ENCODE results near the gene PDZRN3.

DNA sequence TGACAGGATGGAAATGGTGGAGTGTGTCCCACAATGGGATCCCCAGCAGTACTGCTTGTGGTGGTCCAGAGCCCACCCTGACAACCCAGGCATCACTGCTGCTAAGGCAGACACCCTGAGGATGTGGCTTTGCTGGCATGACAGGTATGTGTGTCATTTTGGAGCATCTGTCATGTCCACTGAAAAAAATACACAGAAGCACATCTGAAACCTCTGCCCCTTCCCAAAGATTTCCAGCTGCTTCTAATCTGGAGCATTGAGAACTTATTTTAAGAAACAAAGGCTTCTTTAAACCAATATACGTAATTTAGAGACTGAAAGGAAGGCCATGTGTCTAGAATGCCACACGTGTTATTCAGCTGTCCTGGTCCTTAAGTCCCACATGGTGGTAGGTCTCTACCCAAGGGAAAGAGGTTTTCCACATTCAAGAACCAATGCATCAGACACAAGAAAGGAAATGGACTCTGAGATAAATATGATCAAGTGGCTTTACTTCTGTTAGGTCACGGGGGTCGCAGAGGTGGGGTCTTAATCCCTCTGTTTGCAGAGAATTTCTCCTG is 88.3 kb downstream of the PDZRN3 start:
- TF ChIP-seq, protein P1, sequence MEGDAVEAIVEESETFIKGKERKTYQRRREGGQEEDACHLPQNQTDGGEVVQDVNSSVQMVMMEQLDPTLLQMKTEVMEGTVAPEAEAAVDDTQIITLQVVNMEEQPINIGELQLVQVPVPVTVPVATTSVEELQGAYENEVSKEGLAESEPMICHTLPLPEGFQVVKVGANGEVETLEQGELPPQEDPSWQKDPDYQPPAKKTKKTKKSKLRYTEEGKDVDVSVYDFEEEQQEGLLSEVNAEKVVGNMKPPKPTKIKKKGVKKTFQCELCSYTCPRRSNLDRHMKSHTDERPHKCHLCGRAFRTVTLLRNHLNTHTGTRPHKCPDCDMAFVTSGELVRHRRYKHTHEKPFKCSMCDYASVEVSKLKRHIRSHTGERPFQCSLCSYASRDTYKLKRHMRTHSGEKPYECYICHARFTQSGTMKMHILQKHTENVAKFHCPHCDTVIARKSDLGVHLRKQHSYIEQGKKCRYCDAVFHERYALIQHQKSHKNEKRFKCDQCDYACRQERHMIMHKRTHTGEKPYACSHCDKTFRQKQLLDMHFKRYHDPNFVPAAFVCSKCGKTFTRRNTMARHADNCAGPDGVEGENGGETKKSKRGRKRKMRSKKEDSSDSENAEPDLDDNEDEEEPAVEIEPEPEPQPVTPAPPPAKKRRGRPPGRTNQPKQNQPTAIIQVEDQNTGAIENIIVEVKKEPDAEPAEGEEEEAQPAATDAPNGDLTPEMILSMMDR (IDR thresholded peaks at IDR 0.05) = no peak
- TF ChIP-seq POLR2AphosphoS5 (IDR thresholded peaks at IDR 0.05; ENCODE audit: low read depth, low read length) = no peak
- TF ChIP-seq, protein P2, sequence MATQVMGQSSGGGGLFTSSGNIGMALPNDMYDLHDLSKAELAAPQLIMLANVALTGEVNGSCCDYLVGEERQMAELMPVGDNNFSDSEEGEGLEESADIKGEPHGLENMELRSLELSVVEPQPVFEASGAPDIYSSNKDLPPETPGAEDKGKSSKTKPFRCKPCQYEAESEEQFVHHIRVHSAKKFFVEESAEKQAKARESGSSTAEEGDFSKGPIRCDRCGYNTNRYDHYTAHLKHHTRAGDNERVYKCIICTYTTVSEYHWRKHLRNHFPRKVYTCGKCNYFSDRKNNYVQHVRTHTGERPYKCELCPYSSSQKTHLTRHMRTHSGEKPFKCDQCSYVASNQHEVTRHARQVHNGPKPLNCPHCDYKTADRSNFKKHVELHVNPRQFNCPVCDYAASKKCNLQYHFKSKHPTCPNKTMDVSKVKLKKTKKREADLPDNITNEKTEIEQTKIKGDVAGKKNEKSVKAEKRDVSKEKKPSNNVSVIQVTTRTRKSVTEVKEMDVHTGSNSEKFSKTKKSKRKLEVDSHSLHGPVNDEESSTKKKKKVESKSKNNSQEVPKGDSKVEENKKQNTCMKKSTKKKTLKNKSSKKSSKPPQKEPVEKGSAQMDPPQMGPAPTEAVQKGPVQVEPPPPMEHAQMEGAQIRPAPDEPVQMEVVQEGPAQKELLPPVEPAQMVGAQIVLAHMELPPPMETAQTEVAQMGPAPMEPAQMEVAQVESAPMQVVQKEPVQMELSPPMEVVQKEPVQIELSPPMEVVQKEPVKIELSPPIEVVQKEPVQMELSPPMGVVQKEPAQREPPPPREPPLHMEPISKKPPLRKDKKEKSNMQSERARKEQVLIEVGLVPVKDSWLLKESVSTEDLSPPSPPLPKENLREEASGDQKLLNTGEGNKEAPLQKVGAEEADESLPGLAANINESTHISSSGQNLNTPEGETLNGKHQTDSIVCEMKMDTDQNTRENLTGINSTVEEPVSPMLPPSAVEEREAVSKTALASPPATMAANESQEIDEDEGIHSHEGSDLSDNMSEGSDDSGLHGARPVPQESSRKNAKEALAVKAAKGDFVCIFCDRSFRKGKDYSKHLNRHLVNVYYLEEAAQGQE (IDR thresholded peaks at IDR 0.05; ENCODE audit: insufficient read depth in 1 of 2, low read depth in 2 of 2, low read length in 1 of 2) = no peak
- TF ChIP-seq SIN3A (IDR thresholded peaks at IDR 0.05; ENCODE audit: borderline replicate concordance, insufficient read depth, low read depth, low read length) = no peak
